HL-60/S4 (cell line): Measurements from ENCODE around the gene PRLR.
"Not testable (repeated sequence)": the region's sequence is repeated elsewhere in the genome, so short reads cannot be mapped to it uniquely, and the experiment has no call there.

Source experiments
- in situ Hi-C: fragments of 300-500 bp; cut with MboI; formaldehyde crosslinking; loops from 2 replicates; pipeline ENCODE4 v1.14.3; 2022; ENCODE audit warnings: low sequenced_read_pairs

Gene PRLR

GRCh38 chr5:35133186-35133585, 97.1 kb downstream of the PRLR start:
- in situ Hi-C loops, result no loop called here

- in situ Hi-C loops, result no loop called here
Measured at GRCh38 chr5:35131723-35132122, 98.6 kb downstream of the PRLR start.

- in situ Hi-C loops, result no loop called here
Measured at GRCh38 chr5:35129921-35130485, 100.3 kb downstream of the PRLR start.

- in situ Hi-C loops, result no loop called here
Measured at GRCh38 chr5:35129276-35129675, 101.0 kb downstream of the PRLR start.

- in situ Hi-C loops, result no loop called here
Measured at GRCh38 chr5:35127006-35127405, 103.3 kb downstream of the PRLR start.

GRCh38 chr5:35125746-35126145, 104.5 kb downstream of the PRLR start:
- in situ Hi-C loops, result no loop called here

GRCh38 chr5:35124932-35125331, 105.4 kb downstream of the PRLR start:
- in situ Hi-C loops, result no loop called here

GRCh38 chr5:35122819-35123218, 107.5 kb downstream of the PRLR start:
- in situ Hi-C loops, result no loop called here

- in situ Hi-C loops, result no loop called here
Measured at GRCh38 chr5:35120715-35121114, 109.6 kb downstream of the PRLR start.

- in situ Hi-C loops, result no loop called here
Measured at GRCh38 chr5:35117967-35118366, 112.3 kb downstream of the PRLR start.

- in situ Hi-C loops, result no loop called here
Measured at GRCh38 chr5:35115920-35116319, 114.4 kb downstream of the PRLR start.

- in situ Hi-C loops, result no loop called here
Measured at GRCh38 chr5:35114698-35115097, 115.6 kb downstream of the PRLR start.

- in situ Hi-C loops, result no loop called here
Measured at GRCh38 chr5:35112300-35112699, 118.0 kb downstream of the PRLR start.

- in situ Hi-C loops, result not testable (repeated sequence)
Measured at GRCh38 chr5:35104550-35104949, 125.7 kb downstream of the PRLR start.

- in situ Hi-C loops, result no loop called here
Measured at GRCh38 chr5:35103637-35104299, 126.5 kb downstream of the PRLR start.

- in situ Hi-C loops, result not testable (repeated sequence)
Measured at GRCh38 chr5:35101720-35102119, 128.6 kb downstream of the PRLR start.

GRCh38 chr5:35101016-35101415, 129.3 kb downstream of the PRLR start:
- in situ Hi-C loops, result no loop called here

GRCh38 chr5:35098214-35098613, 132.1 kb downstream of the PRLR start:
- in situ Hi-C loops, result loop anchor here (10.0 to 25.0 kb wide), 2 partner anchors 514 to 827 kb away; partner anchors contain the start of gene SPEF2

- in situ Hi-C loops, result loop anchor here (10.0 to 25.0 kb wide), 2 partner anchors 515 to 828 kb away; partner anchors contain the start of gene SPEF2
Measured at GRCh38 chr5:35096932-35097331, 133.4 kb downstream of the PRLR start.

GRCh38 chr5:35096216-35096615, 134.1 kb downstream of the PRLR start:
- in situ Hi-C loops, result loop anchor here (10.0 to 25.0 kb wide), 2 partner anchors 516 to 829 kb away; partner anchors contain the start of gene SPEF2

GRCh38 chr5:35095366-35095765, 134.9 kb downstream of the PRLR start:
- in situ Hi-C loops, result loop anchor here (10.0 to 25.0 kb wide), 2 partner anchors 517 to 829 kb away; partner anchors contain the start of gene SPEF2

GRCh38 chr5:35094948-35095347, 135.3 kb downstream of the PRLR start:
- in situ Hi-C loops, result loop anchor here (10.0 to 25.0 kb wide), 2 partner anchors 517 to 830 kb away; partner anchors contain the start of gene SPEF2
